AG20443 (cell line): ENCODE data around the gene NUP98.
A peak's percentile ranks its signal among the peaks of the same experiment; 100 is the strongest.
"Not testable (repeated sequence)": the region's sequence is repeated elsewhere in the genome, so short reads cannot be mapped to it uniquely, and the experiment has no call there.

Experiments
- DNase-seq: peaks from one replicate; pipeline ENCODE4 v3.0.0; 2012; ENCODE audit warnings: low spot score, mixed read lengths

Gene NUP98

GRCh38 chr11:3826721-3827120, 29.4 kb upstream of the NUP98 start:
- DNase-seq, result no peak

- no peak for DNase-seq
Observed at GRCh38 chr11:3825473-3826154, 28.3 kb upstream of the NUP98 start.

GRCh38 chr11:3824714-3825472, 27.5 kb upstream of the NUP98 start:
- peak; percentile 44 for DNase-seq

GRCh38 chr11:3823762-3824506, 26.6 kb upstream of the NUP98 start:
- no peak for DNase-seq

GRCh38 chr11:3823303-3823702, 25.9 kb upstream of the NUP98 start:
- DNase-seq, result peak; percentile 90

GRCh38 chr11:3822312-3822711, 25.0 kb upstream of the NUP98 start:
- DNase-seq, result no peak

GRCh38 chr11:3820971-3821370, 23.6 kb upstream of the NUP98 start:
- DNase-seq, result no peak

- no peak for DNase-seq
Observed at GRCh38 chr11:3817181-3817800, 19.9 kb upstream of the NUP98 start.

GRCh38 chr11:3816673-3817072, 19.3 kb upstream of the NUP98 start:
- no peak for DNase-seq

GRCh38 chr11:3815845-3816244, 18.5 kb upstream of the NUP98 start:
- DNase-seq, result no peak

- not testable (repeated sequence) for DNase-seq
Observed at GRCh38 chr11:3814832-3815231, 17.5 kb upstream of the NUP98 start.

GRCh38 chr11:3810951-3811350, 13.6 kb upstream of the NUP98 start:
- DNase-seq, result no peak

- no peak for DNase-seq
Observed at GRCh38 chr11:3810446-3810845, 13.1 kb upstream of the NUP98 start.

- DNase-seq, result no peak
Observed at GRCh38 chr11:3809624-3809928, 12.2 kb upstream of the NUP98 start.

- DNase-seq, result peak; percentile 60
Observed at GRCh38 chr11:3808861-3809623, 11.7 kb upstream of the NUP98 start.

GRCh38 chr11:3807909-3808860, 10.8 kb upstream of the NUP98 start, which contains the start of gene PGAP2:
TSS of gene PGAP2 (plus strand) at chr11:3808560. CDS start at chr11:3811260, 2,700 bp downstream.
- DNase-seq, result peak; percentile 82

- peak; percentile 52 for DNase-seq
Observed at GRCh38 chr11:3803726-3804495, 6.6 kb upstream of the NUP98 start.

- no peak for DNase-seq
Observed at GRCh38 chr11:3802011-3802790, 4.8 kb upstream of the NUP98 start.

GRCh38 chr11:3799873-3800272, 2.5 kb upstream of the NUP98 start:
- no peak for DNase-seq
